IPS-18c (cell line): Measurements from ENCODE around the gene SUB1.
A peak's percentile ranks its signal among the peaks of the same experiment; 100 is the strongest.
"Not testable (repeated sequence)": the region's sequence is repeated elsewhere in the genome, so short reads cannot be mapped to it uniquely, and the experiment has no call there.

ENCODE experiments used
- H3K4me3 ChIP-seq: 2 replicates; pipeline ENCODE4 v1.7.0; 2013; ENCODE audit warnings: low read depth, mild to moderate bottlenecking, low read length, moderate library complexity; ENCODE audit not compliant: insufficient read depth
- H3K9me3 ChIP-seq: one replicate; pipeline ENCODE4 v1.6.1; 2013; ENCODE audit warnings: mild to moderate bottlenecking, low read length, moderate library complexity; ENCODE audit not compliant: control insufficient read depth, insufficient read depth

SUB1 gene

GRCh38 chr5:32559921-32560320, 25.4 kb upstream of the SUB1 start:
- Histone ChIP-seq H3K4me3 (no peak overlapping the region), H3K9me3 (peaks cover 3% of the 10 kb centered on the region)

GRCh38 chr5:32562056-32562455, 23.3 kb upstream of the SUB1 start:
- no peaks in the 10 kb centered on the region for H3K9me3 ChIP-seq
- no peak overlapping the region for H3K4me3 ChIP-seq

- no peak overlapping the region for H3K4me3 ChIP-seq
- no peaks in the 10 kb centered on the region for H3K9me3 ChIP-seq
These were observed 22.5 kb upstream of the SUB1 start for GRCh38 chr5:32562843-32563242.

- no peak overlapping the region for H3K4me3 ChIP-seq
- no peaks in the 10 kb centered on the region for H3K9me3 ChIP-seq
These were observed 21.7 kb upstream of the SUB1 start for GRCh38 chr5:32563614-32564013.

- Histone ChIP-seq H3K4me3 (no peak overlapping the region), H3K9me3 (no peaks in the 10 kb centered on the region)
These were observed 20.2 kb upstream of the SUB1 start for GRCh38 chr5:32565145-32565544.

GRCh38 chr5:32566319-32567111, 18.8 kb upstream of the SUB1 start:
- no peak overlapping the region for H3K4me3 ChIP-seq
- peaks cover 2% of the 10 kb centered on the region for H3K9me3 ChIP-seq

GRCh38 chr5:32571128-32571527, 14.2 kb upstream of the SUB1 start:
- no peak overlapping the region for H3K4me3 ChIP-seq
- H3K9me3 ChIP-seq = peaks cover 2% of the 10 kb centered on the region

DNA sequence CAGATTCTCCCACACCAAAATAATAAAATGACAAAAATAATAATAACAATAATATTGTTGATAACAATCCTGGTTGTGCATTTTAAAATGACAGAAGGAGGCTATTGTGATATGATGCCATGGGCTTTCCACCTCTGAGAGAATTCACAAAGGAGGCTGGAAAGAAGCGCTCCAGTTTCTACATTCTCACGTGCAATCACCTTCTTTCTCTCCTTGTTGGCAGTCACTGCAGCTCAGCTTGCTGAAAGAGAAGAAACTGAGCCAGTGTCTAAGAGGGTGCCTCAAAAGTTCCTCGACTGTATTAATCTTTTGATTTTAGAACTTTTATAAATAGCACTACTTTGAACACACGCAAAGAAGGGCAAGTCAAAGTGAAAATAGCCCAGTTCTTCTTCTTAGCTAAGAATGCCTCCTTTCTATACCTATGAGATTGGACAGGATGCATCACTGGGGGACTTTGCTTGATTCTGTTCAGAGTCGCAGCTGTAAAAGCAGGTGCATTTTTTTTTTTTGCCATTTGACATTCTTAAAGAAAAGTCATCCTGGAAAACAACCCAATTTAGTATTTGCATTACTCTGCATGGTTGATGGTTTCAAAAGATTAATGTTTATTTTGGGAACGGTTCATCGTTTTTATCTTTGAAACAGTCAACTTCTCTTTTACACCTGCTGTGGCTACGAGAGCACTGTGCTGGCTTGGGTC, 12.4 kb upstream of the SUB1 start:
- Histone ChIP-seq H3K9me3 (peaks cover 2% of the 10 kb centered on the region), H3K4me3 (no peak overlapping the region)

GRCh38 chr5:32573481-32573854, 11.9 kb upstream of the SUB1 start:
- H3K9me3 ChIP-seq, H3K4me3 ChIP-seq: not testable (repeated sequence)

GRCh38 chr5:32574540-32575175, 10.7 kb upstream of the SUB1 start:
- no peak overlapping the region for H3K4me3 ChIP-seq
- peaks cover 2% of the 10 kb centered on the region for H3K9me3 ChIP-seq

GRCh38 chr5:32578363-32578762, 7.0 kb upstream of the SUB1 start:
- no peaks in the 10 kb centered on the region for H3K9me3 ChIP-seq
- H3K4me3 ChIP-seq = no peak overlapping the region

GRCh38 chr5:32578764-32579163, 6.6 kb upstream of the SUB1 start:
- Histone ChIP-seq H3K9me3 (peaks cover under 1% of the 10 kb centered on the region), H3K4me3 (no peak overlapping the region)

DNA sequence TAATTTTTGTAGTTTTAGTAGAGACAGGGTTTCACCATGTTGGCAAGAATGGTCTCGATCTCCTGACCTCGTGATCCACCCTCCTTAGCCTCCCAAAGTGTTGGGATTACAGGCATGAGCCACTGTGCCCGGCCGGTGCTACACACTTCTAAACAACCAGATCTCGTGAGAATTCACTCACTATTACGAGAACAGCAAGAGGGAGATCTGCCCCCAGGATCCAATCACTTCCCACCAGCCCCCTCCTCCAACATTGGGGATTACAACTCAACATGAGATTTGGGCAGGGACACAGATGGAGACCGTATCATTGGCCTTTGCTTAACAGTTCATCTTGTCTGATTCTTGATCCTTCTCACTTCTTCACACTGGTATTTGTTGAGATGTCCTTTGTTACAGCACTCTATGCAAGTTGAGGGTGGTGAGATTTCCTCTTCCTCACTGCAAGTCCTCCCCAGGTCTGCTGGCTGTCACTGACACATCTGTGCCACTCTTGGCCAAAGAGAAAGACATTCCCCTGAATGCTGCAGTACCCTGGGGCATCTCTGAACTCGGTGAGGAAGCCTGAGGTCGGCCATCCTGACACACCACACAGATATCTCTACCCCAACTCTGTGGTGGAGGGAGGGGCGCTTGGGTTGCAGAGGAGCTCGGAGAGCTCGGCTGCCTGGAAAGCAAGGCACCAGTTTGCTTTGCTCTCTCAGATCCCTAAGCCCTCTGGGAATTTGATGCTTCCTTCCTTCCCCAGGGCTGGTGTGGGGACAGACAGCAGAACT, 4.2 kb upstream of the SUB1 start:
- Histone ChIP-seq H3K4me3 (no peak overlapping the region), H3K9me3 (peaks cover 2% of the 10 kb centered on the region)

- H3K9me3 ChIP-seq = peaks cover 2% of the 10 kb centered on the region
- no peak overlapping the region for H3K4me3 ChIP-seq
These were observed 1.6 kb upstream of the SUB1 start for GRCh38 chr5:32583582-32584232.

DNA sequence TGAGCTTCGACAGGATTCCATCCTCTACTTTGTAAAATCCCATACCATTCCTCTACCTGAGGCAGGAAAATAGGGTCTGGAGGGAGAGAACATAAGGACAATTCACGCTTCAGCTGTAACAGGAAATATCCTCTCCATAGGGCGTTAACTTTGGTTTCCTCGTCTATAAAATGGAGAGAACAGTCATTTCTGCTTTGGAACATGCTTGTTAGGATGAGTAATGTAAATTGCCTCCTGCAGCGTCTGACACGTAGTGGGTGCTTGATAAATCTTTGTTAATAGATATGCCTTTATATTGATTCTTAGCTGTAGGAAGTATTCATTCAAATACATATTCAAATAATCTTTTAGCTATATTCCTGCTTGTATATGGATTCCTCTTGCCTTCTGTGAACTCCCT, 711 bp upstream of the SUB1 start:
- peak overlapping the region; percentile 70; the same call in 1 of the 2 replicates for H3K4me3 ChIP-seq
- H3K9me3 ChIP-seq = peaks cover 2% of the 10 kb centered on the region

DNA sequence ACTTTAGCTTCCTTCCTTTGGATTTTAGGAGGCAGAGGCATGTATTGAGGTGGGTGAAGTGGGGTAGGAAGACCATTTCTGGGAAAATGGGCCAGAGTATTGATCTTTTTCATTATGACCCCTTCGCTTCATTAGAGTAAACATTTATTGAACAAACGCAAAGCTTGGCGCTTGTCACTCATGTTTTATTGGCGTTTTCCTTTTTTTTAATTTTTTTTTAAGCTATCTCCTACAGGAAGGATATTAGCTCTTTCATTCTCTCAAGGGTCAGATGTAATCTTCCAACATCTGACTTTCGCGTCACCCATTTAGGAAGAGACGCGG, 273 bp upstream of the SUB1 start:
- Histone ChIP-seq H3K4me3 (peak overlapping the region; percentile 70; the same call in 1 of the 2 replicates), H3K9me3 (peaks cover 2% of the 10 kb centered on the region)

- peaks cover 2% of the 10 kb centered on the region for H3K9me3 ChIP-seq
- peak overlapping the region; percentile 70 for H3K4me3 ChIP-seq
These were observed 881 bp downstream of the SUB1 start for GRCh38 chr5:32586276-32586599.
